Heart left ventricle (tissue), 16 donors: ENCODE data around the gene LEUTX. TPM values are rescaled to one million over a fixed set of nuclear protein-coding genes. Genes with fewer than 3 reads are reported as not detected.

Source experiments
- ATAC-seq, 4 donors: fragments of 200-7000 bp; cut with Tn5 transposase; one replicate each; pipeline ENCODE4 v1.9.1; 2020 to 2022; ENCODE audit warnings: moderate library complexity in 4 of 4, mild to moderate bottlenecking in 3 of 4, moderate number of reproducible peaks in 1 of 4
- DNase-seq, 5 donors: peaks; one replicate each; pipeline ENCODE4 v3.0.0-alpha.2; 2020
- H3K27ac ChIP-seq, 12 donors: fragments of 200-600 bp; sonication (generic) in 4 of 12; one replicate each; pipeline versions ENCODE4 v1.5.0 to v1.8.0; 2016 to 2022; ENCODE audit warnings: mild to moderate bottlenecking in 2 of 12
- H3K27me3 ChIP-seq, 9 donors: fragments of 200-600 bp; sonication (generic) in 2 of 9; one replicate each; pipeline versions ENCODE4 v1.5.1 to v1.8.0; 2016 to 2022; ENCODE audit warnings: mild to moderate bottlenecking in 3 of 9
- H3K36me3 ChIP-seq, 9 donors: fragments of 200-600 bp; sonication (generic) in 2 of 9; one replicate each; pipeline versions ENCODE4 v1.5.0 to v1.8.0; 2018 to 2022; ENCODE audit warnings: mild to moderate bottlenecking in 2 of 9
- H3K4me1 ChIP-seq, 12 donors: fragments of 200-600 bp; sonication (generic) in 4 of 12; one replicate each; pipeline versions ENCODE4 v1.5.0 to v1.8.0; 2016 to 2022; ENCODE audit warnings: mild to moderate bottlenecking in 3 of 12
- H3K4me3 ChIP-seq, 12 donors: fragments of 200-600 bp; sonication (generic) in 4 of 12; one replicate each; pipeline versions ENCODE4 v1.5.0 to v1.8.0; 2017 to 2022; ENCODE audit warnings: mild to moderate bottlenecking in 9 of 12, moderate library complexity in 4 of 12
- H3K9me3 ChIP-seq, 12 donors: fragments of 200-600 bp; sonication (generic) in 4 of 12; one replicate each; pipeline versions ENCODE4 v1.5.0 to v1.8.0; 2016 to 2022; ENCODE audit warnings: mild to moderate bottlenecking in 1 of 12
- CTCF ChIP-seq, 12 donors: fragments of 200-600 bp; sonication (generic) in 4 of 12; IDR thresholded peaks; one replicate each; pipeline versions ENCODE4 v1.5.0 to v1.8.0; 2018 to 2022; ENCODE audit warnings: antibody characterized with exemption in 12 of 12, mild to moderate bottlenecking in 5 of 12
- POLR2A ChIP-seq, 2 donors: fragments of 450-650 bp; IDR thresholded peaks; one replicate each; pipeline ENCODE4 v1.6.1; 2017; ENCODE audit warnings: antibody characterized with exemption in 2 of 2, mild to moderate bottlenecking in 2 of 2, moderate library complexity in 2 of 2
- WGBS, 4 donors: extraction: QIAGEN DNeasy Blood & Tissue Kit in 2 of 4; methylation state at CpG; one replicate each; pipeline versions ENCODE4 v1.1.5 to v1.1.7; 2013 to 2018; 5-methylcytosine and 5-hydroxymethylcytosine counted together
- intact Hi-C, 10 donors: fragments of 100-400 bp; cut with DNase I; formaldehyde crosslinking; loops; one replicate each; pipeline versions ENCODE4 v1.11.1 to v1.14.2; 2022
- polyA plus RNA-seq, 2 donors: library from polyadenylated mRNA; stranded (reverse); fragments of 200-250 nt; gene quantifications; one replicate each; pipeline ENCODE4 v1.2.3, GENCODE V29; 2013
- total RNA-seq, 9 donors: library from RNA; depleted of rRNA in 2 of 9; stranded (reverse); fragments of >200 nt in 2 of 9; fragmentation: NEBNext Ultra II Directional in 3 of 9; extraction: Animal tissue kit (Norgen Biotek cat#: 25700) in 3 of 9; gene quantifications; one replicate each; pipeline versions ENCODE4 v1.1.0 to v1.2.4, GENCODE V29; 2016 to 2023
- donor health status: ischemic (EF 13 %, LVEDD 7.1; RV severe dilation, severe dysfunction).
- donor health status: healthy with polysubstance abuse.
- donor health status: DM: no; HTN: yes; CAD: no.
- donor health status: DM: no; HTN: no; CAD: no.
- donor health status: ischemic (EF 25% LVEDD 6.9; RV normal size, moderate dysfunction).
- donor health status: ischemic (EF 25% LVEDD 5.7; RV mildly dilated, moderate dysfunction).
- donor health status: healthy.
- donor health status: DM: yes; HTN: yes; CAD: no.
- donor health status: ischemic (EF 35%, LVEDD 5.7; RV mildly dilated, moderate dysfunction).
- donor health status: nonischemic (EF 11% LVEDD 7.7; RV severe dilation, severe dysfunction).
- donor health status: DM: yes; HTN: yes; CAD: no.
- donor health status: PGD.
- donor health status: ischemic (EF 29% LVEDD 5.4; RV normal size, mild dysfunction).
- donor health status: nonischemic (EF 23%, LVEDD 6.1; RV moderate dilation, normal function).

The LEUTX gene
- total and polyA plus RNA-seq, 11 donors, result not detected

- Histone ChIP-seq H3K36me3 (no peaks in the 10 kb centered on the region), H3K4me3 (peak overlapping the region in 1 of 12 donors; percentile 31), H3K9me3 (no peaks in the 10 kb centered on the region), H3K27ac (no peak overlapping the region), H3K27me3 (peaks cover 0 to 13% (median 6%) of the 10 kb centered on the region in 9 donors), H3K4me1 (no peaks in the 10 kb centered on the region)
- ATAC-seq (no peak), DNase-seq (no peak)
- 33 to 61% (median 49%) methylated on average over 3 of the region's 3 CpGs for WGBS, 4 donors
- TF ChIP-seq CTCF (IDR thresholded peaks at IDR 0.05) (no peak), POLR2A (IDR thresholded peaks at IDR 0.05) (no peak)
- intact Hi-C loops, result no loop called here
These were observed 43.0 kb upstream of the LEUTX start for GRCh38 chr19:39735688-39736087.

- Histone ChIP-seq H3K9me3 (no peaks in the 10 kb centered on the region), H3K27me3 (peaks cover 0 to 13% (median 6%) of the 10 kb centered on the region in 9 donors), H3K27ac (no peak overlapping the region), H3K36me3 (no peaks in the 10 kb centered on the region), H3K4me3 (peak overlapping the region in 1 of 12 donors; percentile 31), H3K4me1 (no peaks in the 10 kb centered on the region)
- ATAC-seq (no peak), DNase-seq (no peak)
- TF ChIP-seq POLR2A (IDR thresholded peaks at IDR 0.05) (no peak), CTCF (IDR thresholded peaks at IDR 0.05) (no peak)
- 48 to 69% (median 56%) methylated on average over 5 of the region's 5 CpGs for WGBS, 4 donors
- intact Hi-C loops, result no loop called here
These were observed 42.6 kb upstream of the LEUTX start for GRCh38 chr19:39736088-39736487.

GRCh38 chr19:39737351-39737750 is 41.3 kb upstream of the LEUTX start:
- no peaks in the 10 kb centered on the region for H3K9me3 ChIP-seq
- ATAC-seq (no peak), DNase-seq (no peak)
- H3K27ac ChIP-seq, result no peak overlapping the region
- no peaks in the 10 kb centered on the region for H3K4me1 ChIP-seq
- H3K36me3 ChIP-seq, result no peaks in the 10 kb centered on the region
- peak overlapping the region in 1 of 12 donors; percentile 31 for H3K4me3 ChIP-seq
- H3K27me3 ChIP-seq, result peaks cover 0 to 13% (median 6%) of the 10 kb centered on the region in 9 donors
- WGBS, 4 donors, result 63 to 74% (median 67%) methylated on average over 3 of the region's 3 CpGs
- intact Hi-C loops, result no loop called here
- TF ChIP-seq POLR2A (IDR thresholded peaks at IDR 0.05) (no peak), CTCF (IDR thresholded peaks at IDR 0.05) (no peak)

- Histone ChIP-seq H3K9me3 (no peaks in the 10 kb centered on the region), H3K4me3 (peak within 1 kb of the TSS in 1 of 12 donors; percentile 31), H3K36me3 (no peaks in the 10 kb centered on the region), H3K27ac (no peak within 1 kb of the TSS), H3K27me3 (peaks cover 0 to 16% (median 6%) of the 10 kb centered on the region in 9 donors), H3K4me1 (no peaks in the 10 kb centered on the region)
- no peak for ATAC-seq
- no peak for DNase-seq
- WGBS, 4 donors, result 28 to 47% (median 43%) methylated on average over 3 of the region's 3 CpGs
- TF ChIP-seq POLR2A (IDR thresholded peaks at IDR 0.05), result no peak
- no peak for TF ChIP-seq CTCF (IDR thresholded peaks at IDR 0.05)
- intact Hi-C loops, result no loop called here
These were observed 40.8 kb upstream of the LEUTX start, which contains the start of gene CLC for GRCh38 chr19:39737891-39738290. TSS of gene CLC (minus strand) at chr19:39738029. CDS start at chr19:39737952, 77 bp downstream.
